ENCODE results near the gene PTPRG.
"Not testable (repeated sequence)": the region's sequence is repeated elsewhere in the genome, so short reads cannot be mapped to it uniquely, and the experiment has no call there.

GRCh38 chr3:61710920-61711319 lies 149.5 kb downstream of the PTPRG start:
- not testable (repeated sequence) for TF ChIP-seq CTCF (IDR thresholded peaks at IDR 0.05); SIN3A (IDR thresholded peaks at IDR 0.05; ENCODE audit: borderline replicate concordance, insufficient read depth, low read depth, low read length)

Data from Panc1 (cell line).